Endodermal cell (in vitro differentiated cells): ENCODE results near the gene GALNT12. TPM values are rescaled to one million over a fixed set of nuclear protein-coding genes. Genes with fewer than 3 reads are reported as not detected.

Experiments used
- DNase-seq: peaks from one replicate; pipeline ENCODE4 v3.0.0-alpha.2; 2017
- H3K27ac ChIP-seq: 2 replicates; pipeline ENCODE4 v1.5.1; 2013; ENCODE audit warnings: mild to moderate bottlenecking, low read depth, low read length, moderate library complexity
- H3K27me3 ChIP-seq: 2 replicates; pipeline ENCODE4 v1.6.1; 2013; ENCODE audit warnings: mild to moderate bottlenecking, low read length, moderate library complexity; ENCODE audit not compliant: insufficient read depth, control insufficient read depth, poor library complexity, severe bottlenecking
- H3K36me3 ChIP-seq: 2 replicates; pipeline ENCODE4 v1.7.0; 2013; ENCODE audit warnings: mild to moderate bottlenecking, low read length, moderate library complexity; ENCODE audit not compliant: control insufficient read depth, insufficient read depth
- H3K4me1 ChIP-seq: one replicate; pipeline ENCODE4 v1.7.0; 2013; ENCODE audit warnings: low read length; ENCODE audit not compliant: control insufficient read depth, insufficient read depth
- H3K4me3 ChIP-seq: 2 replicates; pipeline ENCODE4 v1.5.1; 2013; ENCODE audit warnings: mild to moderate bottlenecking, low read length, moderate library complexity
- H3K9ac ChIP-seq: 2 replicates; pipeline ENCODE4 v1.6.1; 2013; ENCODE audit warnings: mild to moderate bottlenecking, low read length, moderate library complexity; ENCODE audit not compliant: poor library complexity, severe bottlenecking; ENCODE audit errors: extremely low read depth
- H3K9me3 ChIP-seq: 2 replicates; pipeline ENCODE4 v1.6.1; 2013; ENCODE audit warnings: mild to moderate bottlenecking, low read length, moderate library complexity; ENCODE audit not compliant: control insufficient read depth
- H3K27ac Mint-ChIP-seq: 2 replicates; pipeline ENCODE4 v1.8.0; 2020; ENCODE audit warnings: mixed read lengths
- H3K27me3 Mint-ChIP-seq: 2 replicates; pipeline ENCODE4 v1.8.0; 2021; ENCODE audit warnings: mild to moderate bottlenecking, mixed read lengths; ENCODE audit not compliant: insufficient read depth
- H3K36me3 Mint-ChIP-seq: 2 replicates; pipeline ENCODE4 v1.8.0; 2020; ENCODE audit warnings: low read depth, mixed read lengths
- H3K4me1 Mint-ChIP-seq: 2 replicates; pipeline ENCODE4 v1.8.0; 2020; ENCODE audit warnings: mixed read lengths
- H3K4me3 Mint-ChIP-seq: 2 replicates; pipeline ENCODE4 v1.8.0; 2020; ENCODE audit warnings: mild to moderate bottlenecking, moderate library complexity, mixed read lengths
- H3K9me3 Mint-ChIP-seq: 2 replicates; pipeline ENCODE4 v1.8.0; 2020; ENCODE audit warnings: mild to moderate bottlenecking, mixed read lengths
- WGBS, 2 experiments: methylation state at CpG; one replicate each; pipeline versions ENCODE4 v1.1.5 to v1.1.7; 2013; ENCODE audit warnings: missing lambda C conversion rate in 2 of 2, mixed read lengths in 1 of 2; ENCODE audit not compliant: insufficient coverage in 1 of 2, insufficient read length in 1 of 2; 5-methylcytosine and 5-hydroxymethylcytosine counted together
- total RNA-seq, 2 donors: library from RNA; stranded (reverse); fragmentation: NEBNext Ultra II Directional in 1 of 2; extraction: Animal tissue kit (Norgen Biotek cat#: 25700) in 1 of 2; gene quantifications; 2 replicates in 1 of 2; 3 replicates in 1 of 2; pipeline ENCODE4 v1.2.1, GENCODE V29; 2021
- TF ChIP-seq, protein P1 (sequence below): fragments of 200-600 bp; sonication (generic); conservative IDR thresholded peaks from 2 replicates; pipeline ENCODE4 v1.5.0; 2021; ENCODE audit warnings: antibody characterized with exemption, mild to moderate bottlenecking

The GALNT12 gene
- total RNA-seq, 2 donors from 2014 or later, result 24.0 to 56.3 TPM

DNA sequence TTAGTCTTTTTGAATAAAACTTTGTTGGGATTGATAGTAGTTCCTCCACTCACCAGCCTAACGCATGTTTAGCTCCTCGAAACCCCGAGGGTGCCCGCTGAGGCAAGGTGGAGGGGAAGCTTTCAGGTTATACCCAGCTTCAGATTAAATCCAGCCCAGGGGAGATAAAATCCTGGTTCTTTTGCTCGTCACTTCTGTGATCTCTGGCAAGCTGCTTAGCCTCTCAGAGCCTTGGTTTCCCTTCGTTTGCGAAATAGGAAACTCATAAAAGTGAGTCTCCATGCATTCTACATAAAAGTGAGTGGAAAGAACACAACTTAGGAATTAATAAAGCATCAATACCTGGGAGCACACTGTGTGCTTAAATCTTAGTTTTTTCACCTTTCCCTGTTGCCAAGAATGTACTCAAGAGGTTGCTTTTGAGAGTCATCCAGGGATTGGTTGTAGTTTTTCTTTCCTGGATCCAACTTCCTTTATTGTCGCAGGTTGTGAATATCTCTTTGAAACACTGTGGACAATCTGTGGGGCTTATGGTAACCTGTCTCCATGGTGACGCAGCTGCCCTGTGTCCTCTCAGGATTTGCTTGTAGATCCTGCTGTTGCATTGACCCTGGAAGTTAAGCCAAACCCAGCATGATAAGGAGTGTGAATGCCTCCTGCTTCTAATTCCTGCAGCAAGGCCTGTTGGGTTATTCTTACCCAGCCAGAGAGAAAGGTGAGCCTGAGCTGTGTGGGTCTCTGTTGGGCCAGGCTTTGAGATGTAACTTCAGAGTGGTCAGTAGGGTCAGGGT is 2.0 kb downstream of the GALNT12 start:
- peaks cover 39% of the 10 kb centered on the region for H3K27me3 Mint-ChIP-seq
- Histone ChIP-seq H3K27me3 (peaks cover 19% of the 10 kb centered on the region), H3K4me1 (peaks cover 29% of the 10 kb centered on the region), H3K9ac (peak overlapping the region; percentile 50), H3K4me3 (peak overlapping the region; percentile 56), H3K9me3 (no peaks in the 10 kb centered on the region), H3K36me3 (no peaks in the 10 kb centered on the region), H3K27ac (no peak overlapping the region)
- WGBS, 2 experiments, result 79 to 85% methylated on average over 8 to 9 of the region's 9 CpGs
- no peaks in the 10 kb centered on the region for H3K9me3 Mint-ChIP-seq
- H3K4me1 Mint-ChIP-seq, result peaks cover 31% of the 10 kb centered on the region
- peak overlapping the region; percentile 68 for H3K4me3 Mint-ChIP-seq
- peak; percentile 70 for DNase-seq
- TF ChIP-seq, protein P1, sequence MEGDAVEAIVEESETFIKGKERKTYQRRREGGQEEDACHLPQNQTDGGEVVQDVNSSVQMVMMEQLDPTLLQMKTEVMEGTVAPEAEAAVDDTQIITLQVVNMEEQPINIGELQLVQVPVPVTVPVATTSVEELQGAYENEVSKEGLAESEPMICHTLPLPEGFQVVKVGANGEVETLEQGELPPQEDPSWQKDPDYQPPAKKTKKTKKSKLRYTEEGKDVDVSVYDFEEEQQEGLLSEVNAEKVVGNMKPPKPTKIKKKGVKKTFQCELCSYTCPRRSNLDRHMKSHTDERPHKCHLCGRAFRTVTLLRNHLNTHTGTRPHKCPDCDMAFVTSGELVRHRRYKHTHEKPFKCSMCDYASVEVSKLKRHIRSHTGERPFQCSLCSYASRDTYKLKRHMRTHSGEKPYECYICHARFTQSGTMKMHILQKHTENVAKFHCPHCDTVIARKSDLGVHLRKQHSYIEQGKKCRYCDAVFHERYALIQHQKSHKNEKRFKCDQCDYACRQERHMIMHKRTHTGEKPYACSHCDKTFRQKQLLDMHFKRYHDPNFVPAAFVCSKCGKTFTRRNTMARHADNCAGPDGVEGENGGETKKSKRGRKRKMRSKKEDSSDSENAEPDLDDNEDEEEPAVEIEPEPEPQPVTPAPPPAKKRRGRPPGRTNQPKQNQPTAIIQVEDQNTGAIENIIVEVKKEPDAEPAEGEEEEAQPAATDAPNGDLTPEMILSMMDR, result no peak
- H3K36me3 Mint-ChIP-seq, result peaks cover 3% of the 10 kb centered on the region
- peak overlapping the region; percentile 69 for H3K27ac Mint-ChIP-seq

DNA sequence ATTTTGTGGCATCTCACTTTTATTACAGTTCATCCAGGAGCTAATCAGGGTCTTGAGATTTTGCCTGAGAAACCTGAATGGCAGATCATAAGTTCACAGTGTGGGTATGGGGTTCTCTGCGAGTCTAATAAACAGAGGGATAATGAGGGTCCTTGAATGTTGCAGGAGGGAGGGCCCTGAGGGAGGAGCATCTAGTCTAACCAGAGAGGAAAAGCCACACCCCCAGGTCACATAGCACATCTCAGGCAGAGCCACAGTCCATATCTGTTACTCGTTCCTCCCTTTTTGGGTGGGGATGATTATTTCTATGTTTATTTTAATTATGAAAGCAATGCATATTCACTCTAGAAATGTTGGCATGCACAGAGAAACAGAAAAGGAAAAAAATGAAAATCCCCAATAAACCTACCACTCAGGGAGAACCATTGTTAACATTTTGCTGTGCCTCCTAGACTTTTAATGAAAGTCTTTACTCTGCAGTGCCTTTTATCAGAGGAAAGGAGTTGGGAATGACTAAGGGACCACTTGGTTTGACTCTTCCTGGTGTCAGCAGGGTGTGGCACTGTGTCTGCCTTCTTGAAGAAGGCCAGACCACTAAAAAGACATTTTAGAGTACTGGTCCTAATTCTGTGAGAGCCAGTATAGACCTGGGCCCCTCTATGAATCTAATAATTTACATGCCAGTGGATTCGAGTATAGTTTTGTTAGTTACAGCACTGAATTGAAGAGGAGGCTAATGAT is 2.8 kb downstream of the GALNT12 start:
- Histone ChIP-seq H3K9me3 (no peaks in the 10 kb centered on the region), H3K4me3 (peak overlapping the region; percentile 32), H3K36me3 (no peaks in the 10 kb centered on the region), H3K4me1 (peaks cover 29% of the 10 kb centered on the region), H3K9ac (no peak overlapping the region), H3K27me3 (peaks cover 13% of the 10 kb centered on the region), H3K27ac (no peak overlapping the region)
- Mint-ChIP-seq H3K9me3 (no peaks in the 10 kb centered on the region), H3K4me1 (peaks cover 31% of the 10 kb centered on the region), H3K36me3 (peaks cover 3% of the 10 kb centered on the region), H3K27ac (peak overlapping the region; percentile 69), H3K4me3 (peak overlapping the region; percentile 68), H3K27me3 (peaks cover 32% of the 10 kb centered on the region)
- TF ChIP-seq, protein P1, result no peak
- no peak for DNase-seq
- WGBS, 2 experiments, result 50 to 95% methylated on average over 1 to 2 of the region's 3 CpGs

DNA sequence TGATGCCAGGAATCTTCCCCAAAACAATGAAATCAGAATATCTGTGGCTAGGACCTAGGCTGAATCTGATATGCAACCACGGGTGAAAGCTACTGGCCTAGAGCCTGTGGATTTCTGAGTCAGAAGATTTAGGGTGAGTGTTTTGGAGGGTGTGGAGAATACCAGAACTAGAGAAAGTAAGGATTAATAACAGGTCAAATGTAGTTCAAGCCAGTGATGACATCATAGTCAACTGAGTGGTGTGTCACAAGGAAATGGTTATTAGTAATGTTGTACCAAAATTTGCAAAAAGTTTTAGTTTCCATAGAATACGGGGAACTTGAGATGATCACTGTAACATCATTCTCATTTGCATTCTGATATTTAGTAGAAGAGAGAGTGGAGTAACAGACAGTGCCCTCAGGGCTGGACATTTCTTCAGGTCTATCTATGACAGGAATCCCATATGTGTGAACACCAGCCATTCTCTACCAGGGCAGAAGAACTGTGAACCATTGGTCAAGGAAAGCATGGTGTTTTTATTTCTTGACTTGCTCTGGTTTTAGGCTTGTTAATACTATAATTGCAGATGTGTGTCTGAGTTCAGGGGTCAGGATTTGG is 3.7 kb downstream of the GALNT12 start:
- Mint-ChIP-seq H3K27ac (no peak overlapping the region), H3K9me3 (no peaks in the 10 kb centered on the region), H3K27me3 (peaks cover 25% of the 10 kb centered on the region), H3K36me3 (peaks cover 3% of the 10 kb centered on the region), H3K4me3 (no peak overlapping the region), H3K4me1 (peaks cover 31% of the 10 kb centered on the region)
- H3K4me3 ChIP-seq, result no peak overlapping the region
- H3K9me3 ChIP-seq, result no peaks in the 10 kb centered on the region
- H3K9ac ChIP-seq, result no peak overlapping the region
- H3K36me3 ChIP-seq, result no peaks in the 10 kb centered on the region
- 71 to 94% methylated on average over 1 to 2 of the region's 2 CpGs for WGBS, 2 experiments
- TF ChIP-seq, protein P1, result no peak
- no peak for DNase-seq
- peaks cover 13% of the 10 kb centered on the region for H3K27me3 ChIP-seq
- H3K27ac ChIP-seq, result no peak overlapping the region
- peaks cover 21% of the 10 kb centered on the region for H3K4me1 ChIP-seq
